Measurements from ENCODE around the gene ECEL1. TPM values are rescaled to one million over a fixed set of nuclear protein-coding genes. Genes with fewer than 3 reads are reported as not detected.
"Not testable (repeated sequence)": the region's sequence is repeated elsewhere in the genome, so short reads cannot be mapped to it uniquely, and the experiment has no call there.

Gene ECEL1
- polyA plus RNA-seq, 10 donors: 0.29 to 1.0 (median 0.45) TPM

DNA sequence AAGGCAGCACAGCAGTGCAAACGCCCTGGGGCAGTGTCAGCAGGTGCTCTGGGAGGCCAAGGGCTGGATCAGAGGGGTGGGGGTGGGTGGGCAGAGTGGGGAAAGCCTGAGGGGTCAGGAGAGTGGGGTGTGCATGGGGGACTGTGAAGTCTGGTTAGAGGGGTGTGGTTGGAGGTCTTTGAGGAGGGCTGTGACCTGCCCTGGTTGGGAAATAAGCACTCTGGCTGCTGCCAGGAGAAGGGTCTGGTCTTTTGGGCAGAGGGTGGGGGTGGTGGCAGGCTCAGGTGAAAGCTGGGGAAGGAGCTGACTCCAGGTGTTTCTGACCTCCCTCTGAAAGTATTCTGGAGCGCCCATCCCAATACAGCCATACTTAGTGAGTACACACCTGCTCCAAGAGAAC lies 27.5 kb downstream of the ECEL1 start:
- no peak for DNase-seq

DNA sequence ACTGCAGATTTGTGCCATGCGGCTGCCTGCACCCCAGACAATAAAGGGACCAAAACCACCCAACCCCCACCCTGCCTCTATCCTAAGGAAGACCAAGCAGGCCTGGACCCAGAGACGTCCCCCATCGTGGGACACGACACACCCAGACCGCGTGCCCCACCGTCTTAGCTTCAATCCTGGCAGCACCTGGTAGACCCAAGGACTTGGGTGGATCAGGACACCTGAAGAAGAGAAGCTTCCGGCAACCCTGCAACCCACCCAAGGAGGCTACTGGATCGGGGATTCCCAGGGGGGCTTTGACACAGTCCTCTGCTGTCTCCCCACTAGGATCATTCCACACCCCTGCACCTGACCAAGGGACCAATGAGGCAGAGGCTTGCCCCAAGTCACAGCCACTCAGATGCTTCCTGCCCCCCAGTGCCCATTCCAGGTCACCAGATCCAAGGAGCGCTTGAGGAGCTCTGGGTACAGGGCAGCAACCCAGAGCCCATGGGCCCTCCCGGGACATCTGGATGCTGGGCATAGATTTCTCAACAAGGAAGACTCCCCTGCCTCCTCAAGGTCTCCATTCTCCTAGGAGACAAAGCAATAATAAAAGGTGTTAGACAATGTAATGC lies 28.1 kb downstream of the ECEL1 start:
- DNase-seq: no peak

DNA sequence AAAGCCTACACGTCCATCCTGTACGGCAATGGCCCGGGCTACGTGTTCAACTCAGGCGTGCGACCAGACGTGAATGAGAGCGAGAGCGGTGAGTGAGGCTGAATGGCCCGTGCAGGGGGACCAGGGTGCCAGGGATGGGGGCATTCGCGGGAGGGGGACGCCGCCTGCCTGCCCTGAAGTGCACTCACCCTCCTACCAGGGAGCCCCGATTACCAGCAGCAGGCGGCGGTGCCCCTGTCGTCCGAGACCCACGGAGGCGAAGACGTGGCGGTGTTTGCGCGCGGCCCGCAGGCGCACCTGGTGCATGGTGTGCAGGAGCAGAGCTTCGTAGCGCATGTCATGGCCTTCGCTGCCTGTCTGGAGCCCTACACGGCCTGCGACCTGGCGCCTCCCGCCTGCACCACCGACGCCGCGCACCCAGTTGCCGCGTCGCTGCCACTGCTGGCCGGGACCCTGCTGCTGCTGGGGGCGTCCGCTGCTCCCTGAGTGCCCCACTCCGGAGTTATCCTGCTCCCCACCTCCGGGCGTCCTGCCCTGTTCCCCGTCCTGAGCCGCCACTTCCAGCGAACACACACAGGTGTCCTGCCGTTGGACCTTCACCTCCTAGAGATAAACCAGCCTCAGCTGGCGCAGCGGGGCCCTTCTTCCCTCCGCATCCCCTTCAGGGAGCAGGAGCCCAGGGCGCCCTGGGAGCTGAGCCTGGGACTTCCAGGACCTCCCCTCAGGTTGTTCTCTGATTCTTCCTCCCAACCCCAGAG lies 28.8 kb downstream of the ECEL1 start:
- DNase-seq: no peak

DNA sequence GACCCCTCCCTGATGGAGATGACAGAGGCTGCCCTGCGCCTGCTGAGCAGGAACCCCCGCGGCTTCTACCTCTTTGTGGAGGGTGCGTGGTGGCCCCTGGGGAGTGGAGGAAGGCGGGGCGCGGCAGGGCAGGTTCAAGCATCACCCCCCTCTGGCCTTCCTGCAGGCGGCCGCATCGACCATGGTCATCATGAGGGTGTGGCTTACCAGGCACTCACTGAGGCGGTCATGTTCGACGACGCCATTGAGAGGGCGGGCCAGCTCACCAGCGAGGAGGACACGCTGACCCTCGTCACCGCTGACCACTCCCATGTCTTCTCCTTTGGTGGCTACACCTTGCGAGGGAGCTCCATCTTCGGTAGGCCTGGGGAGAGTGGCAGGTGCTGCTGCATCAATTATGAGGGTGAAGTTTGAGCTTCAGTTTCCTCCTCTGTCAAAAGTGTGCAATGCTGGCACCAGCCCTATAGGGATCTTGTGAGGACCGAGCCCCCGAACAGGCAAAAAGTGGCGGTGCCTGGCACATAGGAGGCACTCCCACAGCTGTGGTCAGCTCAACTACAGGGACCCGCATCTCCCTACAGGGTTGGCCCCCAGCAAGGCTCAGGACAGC lies 29.5 kb downstream of the ECEL1 start:
- no peak for DNase-seq

DNA sequence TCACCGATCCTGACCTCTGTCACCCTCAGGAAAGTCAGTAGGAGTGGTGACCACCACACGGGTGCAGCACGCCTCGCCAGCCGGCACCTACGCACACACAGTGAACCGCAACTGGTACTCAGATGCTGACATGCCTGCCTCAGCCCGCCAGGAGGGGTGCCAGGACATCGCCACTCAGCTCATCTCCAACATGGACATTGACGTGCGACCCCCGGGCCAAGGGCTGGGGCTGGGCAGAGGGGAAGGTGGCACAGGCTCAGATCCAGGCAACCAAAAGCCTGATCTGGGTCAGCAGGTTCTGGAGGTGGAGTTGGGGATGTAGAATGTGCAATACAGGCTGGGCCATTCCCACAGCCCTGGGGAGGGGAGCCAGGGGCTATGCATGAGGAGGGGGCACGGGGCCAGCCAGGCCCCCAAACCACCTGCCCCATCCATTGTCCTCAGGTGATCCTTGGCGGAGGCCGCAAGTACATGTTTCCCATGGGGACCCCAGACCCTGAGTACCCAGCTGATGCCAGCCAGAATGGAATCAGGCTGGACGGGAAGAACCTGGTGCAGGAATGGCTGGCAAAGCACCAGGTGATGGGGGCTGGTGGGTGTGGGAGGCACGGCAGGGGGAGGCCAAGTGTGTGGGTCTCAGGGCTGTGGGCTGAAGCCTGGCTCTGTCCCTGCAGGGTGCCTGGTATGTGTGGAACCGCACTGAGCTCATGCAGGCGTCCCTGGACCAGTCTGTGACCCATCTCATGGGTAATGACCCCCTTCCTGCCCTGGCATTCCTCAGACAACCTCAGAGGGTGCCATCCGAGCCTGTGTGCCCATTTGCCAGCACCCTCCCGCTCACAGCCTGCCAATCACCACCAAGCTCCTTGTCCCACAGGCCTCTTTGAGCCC lies 30.3 kb downstream of the ECEL1 start:
- no peak for DNase-seq

DNA sequence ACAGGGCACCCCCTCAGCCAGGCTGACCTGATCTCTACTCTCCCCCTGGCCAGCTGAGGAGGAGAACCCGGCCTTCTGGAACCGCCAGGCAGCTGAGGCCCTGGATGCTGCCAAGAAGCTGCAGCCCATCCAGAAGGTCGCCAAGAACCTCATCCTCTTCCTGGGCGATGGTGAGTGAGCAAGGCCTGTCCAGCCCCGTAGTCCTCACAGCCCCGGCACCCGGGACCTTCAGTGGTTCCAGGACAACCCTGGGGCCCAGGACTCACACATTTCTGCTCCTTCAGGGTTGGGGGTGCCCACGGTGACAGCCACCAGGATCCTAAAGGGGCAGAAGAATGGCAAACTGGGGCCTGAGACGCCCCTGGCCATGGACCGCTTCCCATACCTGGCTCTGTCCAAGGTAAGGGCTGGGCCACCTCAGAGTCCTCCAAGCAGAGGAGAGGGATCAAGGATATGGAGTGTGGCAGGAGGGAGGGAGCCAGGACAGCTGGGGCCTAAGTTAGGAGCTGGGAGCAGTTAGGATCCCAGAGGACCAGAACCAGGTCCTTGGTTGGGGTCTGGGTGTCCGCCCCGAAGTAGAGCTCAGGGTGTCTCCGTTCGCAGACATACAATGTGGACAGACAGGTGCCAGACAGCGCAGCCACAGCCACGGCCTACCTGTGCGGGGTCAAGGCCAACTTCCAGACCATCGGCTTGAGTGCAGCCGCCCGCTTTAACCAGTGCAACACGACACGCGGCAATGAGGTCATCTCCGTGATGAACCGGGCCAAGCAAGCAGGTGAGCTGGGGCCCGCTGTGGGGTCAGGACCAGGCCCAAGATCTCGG lies 31.1 kb downstream of the ECEL1 start:
- no peak for DNase-seq

DNA sequence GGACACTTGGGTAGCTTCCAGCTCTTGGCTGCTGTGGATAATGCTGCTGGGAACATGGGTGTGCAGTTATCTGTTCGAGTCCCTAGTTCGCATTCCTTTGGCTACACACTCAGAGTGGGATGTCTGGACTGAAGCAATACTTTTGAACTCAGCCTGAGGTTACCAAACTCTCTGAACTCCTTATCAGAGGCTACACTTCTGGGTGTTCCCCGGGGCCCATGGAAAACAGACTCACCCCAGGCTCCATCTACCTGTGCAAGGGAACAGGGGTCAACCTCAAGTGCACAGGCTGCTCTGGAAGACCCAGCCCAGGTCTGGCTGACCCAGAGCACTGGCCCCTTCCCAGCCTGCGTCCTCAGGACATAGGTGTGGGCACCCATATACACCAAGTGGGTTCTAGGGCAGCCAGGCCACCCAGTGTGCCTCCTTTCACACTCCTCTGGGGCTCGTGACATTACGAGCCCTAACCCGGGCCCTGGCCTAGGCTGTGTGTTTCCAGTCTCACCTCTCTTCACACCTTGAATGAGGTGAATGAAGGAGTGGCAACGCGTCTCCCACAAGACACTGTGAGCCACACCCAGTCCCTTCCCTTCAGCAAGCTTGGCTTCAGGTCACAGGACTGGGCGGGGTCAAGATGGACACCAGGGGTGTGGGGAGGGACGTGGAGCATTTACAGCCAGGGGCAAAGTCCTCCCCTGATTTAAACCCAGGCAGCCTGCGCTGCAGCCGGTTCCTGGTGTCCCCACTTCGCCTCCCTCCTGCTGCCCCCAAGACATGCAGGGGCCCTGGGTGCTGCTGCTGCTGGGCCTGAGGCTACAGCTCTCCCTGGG lies 32.0 kb downstream of the ECEL1 start, which contains the start of gene ALPI:
TSS of gene ALPI (plus strand) at position 728 of the 830 bp plus-strand sequence. CDS start at position 775, 47 bp downstream.
- DNase-seq: no peak

DNA sequence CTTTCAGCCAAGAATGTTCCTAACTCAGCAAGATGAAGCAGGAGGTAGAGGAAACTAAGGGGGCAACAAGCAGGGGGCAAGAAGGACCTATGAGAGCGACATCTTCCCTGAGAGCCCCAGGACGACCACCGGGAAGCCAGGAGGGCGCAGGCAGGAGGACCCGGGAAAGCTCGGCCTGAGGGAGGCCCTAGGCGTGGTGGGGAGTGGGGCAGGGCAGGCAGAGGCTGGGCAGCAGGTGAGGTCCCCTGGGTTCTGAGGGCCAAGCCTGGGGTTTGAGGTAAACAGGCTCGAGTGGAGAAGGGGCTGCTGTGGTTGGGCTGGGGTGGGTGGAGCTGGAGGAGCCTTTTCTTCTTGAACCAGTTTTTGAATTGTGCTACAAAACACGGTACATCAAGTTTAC lies 33.0 kb downstream of the ECEL1 start:
- no peak for DNase-seq

DNA sequence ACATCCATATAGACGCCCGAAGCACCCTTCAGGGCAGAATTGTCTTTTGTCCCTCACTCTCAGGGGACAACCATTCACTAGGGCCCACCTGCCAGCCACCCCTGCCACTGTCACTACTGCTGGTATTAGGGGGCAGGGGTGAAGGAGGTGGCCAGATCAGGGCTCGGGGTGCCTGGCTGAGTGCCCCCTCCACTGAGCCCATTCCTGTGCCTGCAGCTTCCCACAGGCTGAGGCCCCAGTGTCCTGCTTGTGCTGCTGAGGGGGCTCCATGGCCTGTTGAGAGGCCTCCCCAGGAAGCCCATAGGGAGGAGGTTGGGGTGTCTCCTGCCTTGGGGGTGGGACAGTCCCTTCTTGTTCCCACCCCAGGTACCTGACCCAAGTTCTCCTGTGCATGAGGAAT lies 36.0 kb downstream of the ECEL1 start:
- DNase-seq: not testable (repeated sequence)

DNA sequence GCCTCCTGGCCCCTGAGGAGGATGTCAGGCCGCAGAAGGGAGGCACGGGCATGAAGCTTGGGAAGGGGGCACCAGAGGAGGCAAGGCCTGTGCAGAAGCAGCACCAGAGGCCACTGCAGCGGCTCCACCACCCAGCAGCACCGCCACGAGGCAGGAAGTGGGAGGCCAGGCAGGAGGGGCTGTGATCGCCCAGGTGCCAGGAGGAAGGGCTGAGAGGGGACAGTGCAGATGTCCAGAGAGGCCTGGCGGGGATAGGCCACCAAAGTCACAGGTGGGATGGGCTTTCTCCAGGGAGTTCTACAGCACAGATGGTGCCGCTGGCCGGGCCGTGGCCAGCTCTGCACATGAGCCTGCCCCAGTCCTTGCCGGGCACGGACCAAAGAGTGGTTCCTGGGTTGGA lies 37.7 kb downstream of the ECEL1 start:
- no peak for DNase-seq

DNA sequence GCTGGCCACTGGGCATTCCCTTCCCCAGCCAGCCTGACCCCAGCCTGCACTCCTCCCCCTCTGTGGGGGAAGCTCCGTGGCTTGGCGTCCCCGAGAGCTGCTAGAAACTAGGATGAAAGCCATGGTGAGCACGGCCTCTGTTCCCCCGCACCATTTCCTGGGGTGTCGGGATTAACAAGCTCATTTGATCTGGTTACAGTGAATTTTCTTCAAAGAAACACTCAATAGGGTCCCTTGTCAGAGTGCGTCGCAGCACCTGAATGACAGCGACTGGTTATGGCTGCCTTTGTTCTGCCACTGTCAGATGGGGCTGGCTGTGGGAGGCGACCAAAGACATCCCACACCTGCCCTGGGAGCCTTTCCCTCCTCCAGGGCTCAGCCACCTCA lies 39.3 kb downstream of the ECEL1 start:
- no peak for DNase-seq

DNA sequence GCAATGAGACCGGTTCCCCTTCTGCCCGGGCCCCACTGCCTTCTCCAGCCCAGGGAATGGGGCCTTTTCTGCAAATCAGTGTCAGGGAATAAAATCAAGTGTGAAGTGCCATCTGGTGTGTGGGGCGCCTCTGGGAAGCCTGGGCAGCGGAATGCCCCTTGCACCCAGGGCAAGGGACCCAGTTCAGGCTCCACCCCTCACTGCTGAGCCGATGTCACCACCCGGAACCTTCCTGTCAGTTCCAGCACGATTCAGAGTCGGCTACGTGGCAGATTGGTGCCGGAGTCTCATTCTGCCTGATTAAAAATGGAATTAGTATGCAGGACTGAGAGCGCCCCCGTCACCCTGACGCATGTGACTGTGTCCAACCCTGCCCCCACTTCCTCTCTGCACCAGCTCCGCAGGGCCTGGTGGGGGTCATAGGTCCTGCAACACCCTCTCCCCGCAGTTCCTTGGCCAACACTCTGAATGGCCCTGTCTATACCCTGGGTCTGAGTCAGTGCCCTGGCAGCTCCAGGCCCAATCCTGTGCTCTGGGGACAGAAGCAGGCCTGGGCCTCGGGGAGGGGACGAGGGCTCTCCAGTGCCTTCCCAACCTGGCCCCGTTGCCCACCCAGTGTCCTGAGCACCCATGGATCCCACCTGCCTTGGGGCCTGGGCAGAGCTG lies 39.9 kb downstream of the ECEL1 start:
- no peak for DNase-seq

DNA sequence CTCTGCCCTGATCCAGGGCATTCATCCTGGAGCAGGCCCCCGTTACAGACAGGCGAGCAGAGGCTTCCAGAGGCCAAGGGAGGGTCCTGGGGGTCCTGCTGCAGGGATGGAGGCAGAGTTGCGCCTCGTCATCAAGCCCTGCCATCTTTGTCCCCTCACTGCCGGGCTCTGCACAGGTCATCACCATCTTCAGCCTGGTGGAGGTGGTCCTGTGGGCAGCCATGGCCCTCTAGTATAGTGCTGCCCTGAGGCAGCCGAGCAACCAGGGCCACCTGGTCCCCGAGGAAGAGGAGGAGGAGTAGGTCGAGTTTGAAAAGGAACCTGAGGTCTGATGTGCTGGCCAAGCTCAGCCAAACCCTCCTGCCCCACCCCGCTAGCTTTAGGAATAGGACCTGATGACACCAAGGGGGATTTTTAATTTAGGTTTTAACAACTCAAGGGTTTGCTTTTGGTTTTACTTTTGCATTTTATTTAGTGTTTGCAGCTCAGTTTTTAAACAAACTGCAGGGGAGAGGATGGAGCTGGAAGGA lies 40.5 kb downstream of the ECEL1 start:
- no peak for DNase-seq

DNA sequence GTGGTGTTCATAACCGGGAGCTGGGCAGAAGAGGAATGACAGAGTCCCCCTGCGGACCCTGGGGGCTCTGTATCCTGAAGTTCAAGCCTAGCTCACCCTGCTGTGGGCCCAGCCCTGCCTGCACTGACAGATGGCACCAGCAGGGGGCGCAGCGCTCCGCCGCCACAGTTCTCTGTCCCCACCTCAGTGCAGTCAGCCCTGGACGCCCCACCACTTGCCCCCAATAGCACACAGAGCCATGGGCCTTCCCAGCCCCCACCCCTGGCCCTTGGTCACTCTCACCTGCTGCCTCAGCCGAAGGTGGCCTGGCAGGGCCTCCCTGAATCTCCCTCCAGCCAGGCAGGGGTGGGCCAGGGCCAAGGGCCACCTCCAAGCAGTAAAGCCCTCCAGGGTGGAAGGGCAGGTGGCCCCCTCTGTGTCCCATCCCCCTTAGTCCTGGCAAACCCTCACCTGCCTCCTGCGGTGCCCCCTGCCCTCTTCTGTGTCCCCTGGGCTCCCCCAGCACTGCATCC lies 41.3 kb downstream of the ECEL1 start:
- not testable (repeated sequence) for DNase-seq

DNA sequence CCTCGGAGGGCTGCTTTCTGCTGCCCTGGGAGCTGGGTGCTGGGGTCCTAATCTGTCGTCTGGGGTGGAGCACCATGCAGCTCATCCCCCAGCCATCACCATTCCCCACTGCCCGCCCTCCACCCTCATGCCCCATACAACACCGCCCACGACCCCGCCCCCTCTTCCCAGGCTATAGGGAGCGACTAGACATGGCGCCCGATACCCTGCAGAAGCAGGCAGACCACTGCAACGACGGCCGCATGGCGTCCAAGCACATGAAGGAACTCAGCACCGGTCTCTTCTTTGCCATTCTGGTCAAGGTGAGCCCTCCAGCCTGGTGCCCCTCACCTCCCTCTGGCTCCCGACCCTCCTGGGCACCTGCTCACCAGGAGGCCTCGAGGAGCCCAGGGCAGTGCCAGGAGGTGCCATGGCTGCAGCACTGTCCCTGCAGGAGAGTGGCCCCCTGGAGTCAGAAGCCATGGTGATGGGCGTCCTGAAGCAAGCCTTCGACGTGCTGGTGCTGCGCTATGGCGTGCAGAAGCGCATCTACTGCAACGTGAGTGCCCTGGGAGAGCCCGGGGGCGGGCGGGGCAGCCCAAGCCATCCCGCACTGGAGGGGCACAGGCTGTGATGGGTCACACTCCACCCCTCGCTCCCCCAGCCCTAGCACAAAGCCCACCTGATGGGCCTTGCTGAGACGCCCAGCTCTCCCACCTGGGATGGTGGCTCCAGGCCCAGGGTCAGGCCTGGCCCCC lies 42.3 kb downstream of the ECEL1 start:
- DNase-seq: not testable (repeated sequence)

DNA sequence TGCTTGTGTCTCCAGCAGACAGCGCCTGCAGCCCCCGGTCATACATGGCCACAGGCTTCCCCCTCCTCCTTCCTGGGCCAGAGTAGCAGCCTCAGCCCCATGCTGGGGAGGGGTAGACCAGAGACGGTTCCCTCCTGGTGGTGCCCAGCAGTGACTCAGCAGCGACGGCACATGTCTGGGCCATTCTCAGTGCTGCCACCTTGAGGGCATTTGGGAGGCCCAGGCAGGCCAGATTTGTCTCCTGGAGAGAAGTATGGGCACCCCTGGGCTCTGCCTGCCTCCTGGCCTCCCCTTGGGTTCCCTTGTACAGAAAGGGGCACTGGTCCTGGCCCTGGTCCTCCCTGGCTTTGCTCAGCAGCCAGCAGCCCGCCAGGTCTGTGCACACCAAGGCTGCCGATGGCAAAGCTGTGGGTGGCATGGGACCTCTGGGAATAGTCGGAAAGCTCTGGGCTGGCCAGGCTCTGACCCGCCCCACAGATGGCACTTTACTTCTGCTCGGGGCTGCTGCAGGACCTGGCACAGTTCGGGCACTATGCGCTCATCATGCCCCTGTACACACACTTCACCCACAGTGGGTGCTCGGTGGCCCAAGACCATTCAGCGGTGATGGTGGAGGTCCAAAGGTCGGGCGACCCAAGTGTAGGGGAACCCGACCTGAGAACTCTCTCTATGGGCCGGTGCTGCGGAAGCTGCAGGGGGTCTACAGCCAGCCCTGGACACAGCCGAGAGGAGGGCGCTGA lies 43.1 kb downstream of the ECEL1 start:
- peak in 2 of 3 donors; percentile 16 to 29 for DNase-seq

DNA sequence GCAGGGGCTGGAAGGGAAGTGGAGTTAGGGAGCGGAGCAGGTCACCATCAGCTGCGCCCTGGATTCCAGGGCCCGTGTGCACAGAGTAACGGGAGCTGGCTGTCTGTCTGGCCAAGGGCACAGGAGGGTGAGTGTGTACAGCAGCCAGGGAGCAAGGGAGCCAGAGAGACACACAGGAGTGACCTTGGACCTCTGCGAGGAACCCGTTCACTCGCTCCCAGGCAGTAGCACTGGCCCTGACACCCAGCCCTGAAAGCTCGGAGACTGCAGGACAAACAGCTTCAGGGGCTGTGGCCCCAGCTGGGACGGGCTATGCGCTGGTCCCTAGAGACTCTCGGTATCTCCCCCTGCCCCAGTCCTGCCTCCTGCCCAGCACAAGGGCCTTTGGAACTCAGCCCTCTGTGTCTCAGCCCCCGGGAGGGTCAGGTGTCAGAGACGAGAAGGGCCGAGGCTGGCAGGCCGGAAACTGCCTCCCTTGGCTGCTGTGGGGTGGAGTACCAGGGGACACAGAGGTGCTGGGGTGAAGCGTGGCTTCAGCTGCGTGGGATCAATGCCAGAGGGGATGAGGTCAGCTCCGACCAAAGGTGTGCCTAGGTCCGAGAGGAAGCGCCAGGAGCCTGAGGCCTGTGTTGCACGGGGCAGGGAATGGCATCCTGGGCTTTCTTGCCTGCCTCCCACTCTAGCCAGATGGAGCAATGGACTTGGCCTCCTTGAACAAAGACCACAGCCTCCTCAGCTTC lies 43.8 kb downstream of the ECEL1 start:
- DNase-seq: not testable (repeated sequence)

Measured in muscle of back (tissue), 11 donors.